GM12874 (cell line): ENCODE results near the gene SYNGR2.

Source experiments
- CTCF ChIP-seq: IDR thresholded peaks from 2 replicates; pipeline ENCODE4 v1.5.1; 2011; ENCODE audit warnings: low read depth, mild to moderate bottlenecking, control low read depth, low read length, moderate library complexity; ENCODE audit not compliant: insufficient read depth

SYNGR2 gene

GRCh38 chr17:78131172-78132083 is 37.0 kb upstream of the SYNGR2 start:
- TF ChIP-seq CTCF, result no peak

DNA sequence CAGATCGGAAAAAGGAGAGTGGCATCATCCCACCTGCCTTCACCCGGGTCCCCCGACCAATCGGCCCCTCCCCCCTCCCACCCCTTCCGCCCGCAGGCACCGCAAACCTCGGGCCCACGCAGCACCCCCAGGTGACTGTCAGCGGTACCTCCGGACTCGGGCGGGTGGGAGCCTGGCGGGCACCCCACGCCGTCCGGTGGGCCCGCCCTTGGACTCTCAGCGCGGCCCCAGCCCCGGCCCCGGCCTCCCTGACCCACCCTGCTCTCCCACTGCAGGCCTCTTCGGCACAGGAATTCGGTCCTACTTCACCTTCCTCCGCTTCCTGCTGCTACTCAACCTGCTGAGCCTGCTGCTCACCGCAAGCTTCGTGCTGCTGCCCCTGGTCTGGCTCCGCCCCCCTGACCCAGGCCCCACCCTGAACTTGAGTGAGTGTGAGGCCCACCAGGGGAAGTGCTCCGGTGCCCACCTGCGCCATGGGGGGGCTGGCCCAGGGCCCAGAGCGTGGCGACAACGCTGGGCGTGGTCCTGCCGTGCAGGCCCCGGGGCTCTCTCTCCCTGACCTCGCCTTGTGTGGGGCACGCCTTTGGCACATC is 36.2 kb upstream of the SYNGR2 start:
- no peak for TF ChIP-seq CTCF

DNA sequence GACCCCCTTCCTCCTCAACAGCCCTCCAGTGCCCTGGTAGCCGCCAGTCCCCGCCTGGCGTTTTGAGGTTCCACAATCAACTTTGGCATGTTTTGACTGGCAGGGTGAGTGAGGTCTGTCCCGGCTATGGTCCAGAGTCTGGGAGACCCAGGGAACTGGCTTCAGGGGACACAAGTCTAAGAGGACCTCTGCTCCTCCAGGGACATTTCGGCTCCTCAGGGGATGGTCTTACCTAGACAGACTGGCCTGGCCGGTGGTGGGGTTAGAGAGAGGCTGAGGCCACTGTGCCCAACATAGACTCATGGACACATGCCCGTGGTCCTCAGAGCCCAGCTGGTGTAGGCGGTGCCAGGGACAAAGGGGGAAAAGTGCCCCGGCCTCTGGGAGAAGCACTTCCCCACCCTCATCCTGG is 35.6 kb upstream of the SYNGR2 start:
- no peak for TF ChIP-seq CTCF

DNA sequence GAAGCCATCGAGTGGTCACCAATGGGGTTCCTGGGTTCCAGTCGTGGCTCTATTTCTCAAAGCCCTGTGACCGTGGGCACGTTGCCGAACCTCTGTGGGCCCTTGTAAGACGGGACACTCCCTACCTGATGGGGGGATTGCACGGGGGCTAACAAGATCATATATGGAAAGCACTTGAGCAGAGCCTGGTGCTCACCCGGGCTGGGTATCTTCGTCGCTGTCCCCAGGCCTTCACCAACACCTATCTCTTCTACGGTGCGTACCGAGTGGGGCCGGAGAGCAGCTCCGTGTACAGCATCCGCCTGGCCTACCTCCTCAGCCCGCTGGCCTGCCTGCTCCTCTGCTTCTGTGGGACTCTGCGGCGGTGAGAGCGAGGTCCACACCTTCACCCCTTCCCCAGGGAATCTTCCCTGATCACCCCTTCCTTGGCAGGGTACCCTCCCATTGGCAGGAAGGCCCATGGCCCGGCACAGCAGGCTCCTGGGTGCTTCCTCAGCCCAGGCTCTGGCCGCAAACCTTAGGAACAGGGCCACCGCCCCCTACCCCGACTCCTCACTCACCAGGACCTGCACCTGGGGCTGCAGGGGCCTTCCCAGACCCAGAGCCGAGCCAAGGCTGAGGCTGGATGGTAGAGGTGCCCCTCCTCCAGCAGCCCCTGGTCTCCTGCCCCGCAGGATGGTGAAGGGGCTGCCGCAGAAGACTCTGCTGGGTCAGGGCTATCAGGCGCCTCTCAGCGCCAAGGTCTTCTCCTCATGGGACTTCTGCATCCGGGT is 35.0 kb upstream of the SYNGR2 start:
- no peak for TF ChIP-seq CTCF

GRCh38 chr17:78133971-78134898 is 34.1 kb upstream of the SYNGR2 start:
- TF ChIP-seq CTCF, result peak; percentile 81

GRCh38 chr17:78134899-78135385 is 33.4 kb upstream of the SYNGR2 start:
- TF ChIP-seq CTCF, result no peak
